Stimulated activated CD8-positive, alpha-beta memory T cell treated with anti-CD3 and anti-CD28 coated beads, Interleukin-12 subunit alpha, Interleukin-12 subunit beta, amount 100 ng/mL, for 1 hour (primary cell): ENCODE results near the gene SPATA4.
A peak's percentile ranks its signal among the peaks of the same experiment; 100 is the strongest.
"Not testable (repeated sequence)": the region's sequence is repeated elsewhere in the genome, so short reads cannot be mapped to it uniquely, and the experiment has no call there.

Source experiments
- DNase-seq: peaks from one replicate; pipeline ENCODE4 v3.0.0-alpha.2; 2020; ENCODE audit warnings: low read depth

Gene SPATA4

GRCh38 chr4:176195184-176195978 is at the start of gene SPATA4:
SPATA4 (minus strand) TSS chr4:176195585; CDS start chr4:176195562, 23 bp downstream.
- DNase-seq = peak; percentile 87

GRCh38 chr4:176242764-176243347 is 47.5 kb upstream of the SPATA4 start:
- no peak for DNase-seq

DNA sequence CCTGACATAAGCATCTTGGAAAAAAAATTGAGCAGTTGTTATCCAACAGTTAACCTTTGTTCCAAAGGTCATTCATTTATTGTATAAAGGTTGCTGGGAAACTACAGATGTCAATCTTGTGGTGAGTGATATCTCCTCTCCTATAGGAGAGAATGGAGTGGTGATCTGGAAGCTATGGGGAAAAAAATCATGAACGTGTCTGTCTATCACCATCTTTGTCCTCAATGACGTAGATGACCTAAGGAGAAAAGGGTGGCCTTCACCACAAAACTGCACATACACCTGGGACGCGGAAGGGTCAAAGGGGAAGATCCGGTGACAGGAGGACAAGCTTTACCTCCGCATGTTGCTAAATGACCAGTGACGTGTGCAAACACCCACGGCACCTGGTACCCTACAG is 46.3 kb upstream of the SPATA4 start:
- no peak for DNase-seq

- DNase-seq = no peak
Measured at GRCh38 chr4:176238826-176239225, 43.4 kb upstream of the SPATA4 start.

GRCh38 chr4:176238157-176238610 is 42.8 kb upstream of the SPATA4 start:
- DNase-seq = no peak

DNA sequence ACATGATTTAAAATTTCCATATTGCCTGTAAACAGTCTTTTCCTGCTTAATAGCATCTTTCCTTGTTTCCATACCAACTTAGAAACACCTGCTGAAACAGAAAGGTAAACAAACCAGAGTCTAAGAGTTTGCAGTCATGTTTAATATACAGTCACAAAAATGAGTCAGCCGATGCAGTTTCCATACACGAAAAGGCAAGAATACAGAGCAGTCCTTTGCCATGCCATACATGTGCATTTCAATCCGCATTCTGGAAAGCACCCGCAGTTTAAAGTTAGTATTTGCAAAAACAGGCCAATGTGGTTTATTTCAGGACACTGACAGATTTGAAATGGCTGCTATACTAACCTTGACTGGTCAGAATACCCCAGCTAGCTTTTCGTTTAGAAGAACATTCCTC is 41.6 kb upstream of the SPATA4 start:
- no peak for DNase-seq

GRCh38 chr4:176230836-176231235 is 35.5 kb upstream of the SPATA4 start:
- DNase-seq = no peak

DNA sequence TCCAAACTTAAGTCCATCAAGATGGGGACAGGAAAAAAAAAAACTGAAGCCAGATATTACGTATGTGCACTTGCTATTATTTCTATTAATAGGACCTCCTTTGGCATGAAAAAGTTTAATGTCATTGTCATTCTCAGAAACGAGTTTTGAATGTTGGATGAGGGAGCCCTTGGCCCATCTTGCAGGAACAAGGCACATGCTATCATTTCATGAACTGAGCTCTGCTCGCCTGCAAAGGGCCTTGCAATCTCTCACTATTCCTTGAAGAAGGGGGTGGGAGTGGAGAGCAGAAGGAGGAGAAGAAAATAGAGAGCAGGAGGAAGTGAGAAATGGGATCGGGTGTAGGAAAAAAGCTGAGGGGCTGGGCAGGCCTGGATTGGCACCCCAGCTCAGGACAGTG is 34.3 kb upstream of the SPATA4 start:
- DNase-seq = no peak

GRCh38 chr4:176226736-176227135 is 31.4 kb upstream of the SPATA4 start:
- no peak for DNase-seq

GRCh38 chr4:176223561-176223960 is 28.2 kb upstream of the SPATA4 start:
- no peak for DNase-seq

DNA sequence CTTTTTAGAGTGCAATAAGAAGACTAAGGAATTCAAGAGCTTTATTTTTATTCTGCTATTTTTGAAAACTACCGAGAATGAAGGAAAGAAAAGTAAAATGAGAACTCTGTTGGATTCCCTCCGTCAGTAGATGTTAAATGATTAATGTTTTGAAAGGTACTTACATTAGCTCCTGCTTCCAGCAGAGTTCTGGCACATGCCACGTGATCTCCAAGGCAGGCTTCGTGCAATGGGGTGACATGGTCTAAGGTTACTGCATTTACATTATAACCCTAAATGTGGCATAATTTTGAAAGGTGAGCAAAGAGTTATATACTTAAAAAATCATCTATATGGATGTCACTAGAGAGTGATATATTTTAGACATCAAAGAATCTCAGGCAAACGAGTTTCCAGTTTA is 26.8 kb upstream of the SPATA4 start:
- DNase-seq = no peak

- no peak for DNase-seq
Measured at GRCh38 chr4:176217510-176217909, 22.1 kb upstream of the SPATA4 start.

DNA sequence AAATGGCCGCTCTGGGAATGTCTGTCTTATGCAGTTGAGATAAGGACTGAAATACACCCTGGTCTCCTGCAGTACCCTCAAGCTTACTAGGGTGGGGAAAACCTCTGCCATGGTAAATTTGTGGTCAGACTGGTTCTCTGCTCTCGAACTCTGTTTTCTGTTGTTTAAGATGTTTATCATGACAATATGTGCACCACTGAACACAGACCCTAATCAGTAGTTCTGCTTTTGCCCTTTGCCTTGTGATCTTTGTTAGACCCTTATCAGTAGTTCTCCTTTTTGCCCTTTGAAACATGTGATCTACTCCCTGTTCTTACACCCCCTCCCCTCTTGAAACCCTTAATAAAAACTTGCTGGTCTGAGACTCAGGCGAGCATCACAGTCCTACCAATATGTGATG is 17.0 kb upstream of the SPATA4 start:
- not testable (repeated sequence) for DNase-seq

DNA sequence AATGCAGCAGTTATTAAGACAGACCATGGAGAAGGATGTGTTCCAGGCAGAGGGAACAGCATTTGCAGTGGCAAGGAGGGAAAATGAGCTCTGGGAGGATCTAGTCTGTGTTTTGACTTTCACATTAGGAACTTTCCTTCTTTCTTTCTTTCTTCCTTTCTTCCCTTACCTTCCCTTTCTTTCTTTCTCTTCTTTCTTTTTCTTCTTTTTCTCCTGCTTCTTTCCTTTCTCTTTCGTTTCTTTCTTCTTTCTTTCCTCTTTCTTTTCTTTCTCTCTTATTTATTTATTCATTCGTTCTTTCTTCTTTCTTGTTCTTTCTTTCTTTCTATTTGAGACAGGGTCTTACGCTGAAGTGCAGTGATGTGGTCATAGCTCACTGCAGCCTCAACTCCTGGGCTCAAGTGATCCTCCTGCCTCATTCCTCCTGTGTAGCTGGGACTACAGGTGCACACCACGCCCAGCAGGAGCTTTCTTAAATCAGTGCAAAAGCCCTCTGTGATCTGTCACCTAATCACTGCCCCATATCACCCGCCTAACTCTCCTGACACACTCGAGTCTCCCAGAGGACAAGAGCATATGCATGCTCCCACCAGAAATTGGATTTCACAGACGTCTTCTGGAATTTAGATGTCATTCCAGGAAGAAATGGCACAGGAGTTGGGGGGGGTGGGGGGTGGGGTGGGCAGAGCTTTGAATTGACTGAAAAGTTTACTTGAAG is 15.4 kb upstream of the SPATA4 start:
- DNase-seq = no peak

DNA sequence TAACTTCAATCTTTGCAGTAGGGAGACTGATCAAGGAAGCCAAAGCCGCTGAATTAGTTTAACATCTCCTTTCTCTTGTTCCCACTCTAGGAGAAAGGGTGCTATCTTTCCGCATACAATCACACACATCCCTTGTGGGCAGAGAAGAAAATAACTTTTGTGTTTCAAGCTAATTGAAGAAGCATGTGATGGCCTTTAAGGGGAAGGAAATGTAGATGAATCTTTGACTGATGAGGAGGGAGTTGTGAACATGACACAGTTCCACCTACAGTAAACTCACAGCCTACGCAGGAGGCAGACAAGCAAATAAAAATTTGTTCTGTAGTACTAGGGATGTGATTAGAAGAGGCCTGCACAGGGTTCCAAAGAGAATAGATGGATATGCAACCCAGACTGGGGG is 14.7 kb upstream of the SPATA4 start:
- no peak for DNase-seq

DNA sequence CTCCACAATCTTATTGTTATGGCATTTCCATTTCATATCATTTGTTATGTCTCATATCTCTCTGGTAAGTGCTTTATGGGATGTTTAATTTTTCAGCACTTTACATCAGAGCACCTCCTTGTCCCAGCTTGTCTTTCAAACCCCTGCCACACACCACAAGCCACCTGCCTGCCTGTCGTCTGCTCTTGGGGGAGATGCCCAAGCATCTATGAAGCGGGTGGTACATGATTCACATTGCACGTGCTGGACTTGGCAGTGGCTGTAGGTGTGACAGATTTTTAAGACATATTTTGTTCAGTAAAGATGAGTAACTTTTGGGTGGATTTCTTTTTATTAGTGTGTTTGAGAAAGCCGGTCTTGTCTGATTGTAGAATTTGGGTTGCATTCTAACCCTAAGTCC is 14.2 kb upstream of the SPATA4 start:
- no peak for DNase-seq

DNA sequence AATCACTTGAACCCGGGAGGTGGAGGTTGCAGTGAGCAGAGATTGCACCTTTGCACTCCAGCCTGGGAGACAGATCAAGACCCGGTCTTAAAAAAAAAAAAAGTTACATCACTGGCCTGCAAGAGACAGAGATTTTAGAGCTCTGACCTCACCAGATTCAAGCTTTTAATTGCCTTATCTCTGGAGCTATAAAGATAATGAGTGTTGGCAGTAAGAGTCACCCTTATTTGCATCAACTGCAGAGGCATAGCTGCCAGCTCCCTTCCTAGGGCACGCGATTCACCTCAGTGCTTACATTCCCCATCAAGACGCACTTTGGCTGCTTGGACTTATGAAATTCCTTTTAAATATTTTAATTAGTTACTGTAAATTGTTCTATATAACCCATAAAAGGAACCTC is 12.5 kb upstream of the SPATA4 start:
- no peak for DNase-seq

- DNase-seq = no peak
Measured at GRCh38 chr4:176205299-176205698, 9.9 kb upstream of the SPATA4 start.

- no peak for DNase-seq
Measured at GRCh38 chr4:176198316-176198903, 3.0 kb upstream of the SPATA4 start.

DNA sequence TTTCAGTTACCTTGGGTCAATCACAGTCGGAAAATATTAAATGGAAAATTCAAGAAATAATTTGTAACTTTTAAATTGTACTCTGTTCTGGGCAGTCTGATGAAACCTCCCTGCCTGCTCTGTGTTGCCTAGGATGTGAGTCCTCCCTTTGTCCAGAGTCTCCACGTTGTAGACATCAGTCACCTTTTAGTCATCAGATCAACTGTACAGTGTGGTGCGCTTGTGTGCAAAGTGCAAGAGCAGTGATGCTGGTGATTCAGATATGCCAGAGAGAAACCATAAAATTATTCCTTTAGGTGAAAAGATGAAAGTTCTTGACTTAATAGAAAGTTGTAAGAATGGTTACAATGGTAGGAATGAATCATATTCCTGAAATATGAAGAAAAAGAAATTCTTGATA is 1.4 kb downstream of the SPATA4 start:
- no peak for DNase-seq

- DNase-seq = no peak
Measured at GRCh38 chr4:176193126-176193525, 2.3 kb downstream of the SPATA4 start.

GRCh38 chr4:176191974-176192373 is 3.4 kb downstream of the SPATA4 start:
- DNase-seq = no peak
